Activated CD8-positive, alpha-beta memory T cell treated with anti-CD3 and anti-CD28 coated beads, Interleukin-2, amount 50 U/mL, for 48 hours (primary cell): ENCODE results near the gene CDK6.

Source experiments
- DNase-seq: peaks from one replicate; pipeline ENCODE4 v3.0.0-alpha.2; 2020

Gene CDK6

GRCh38 chr7:92843781-92844180, 7.4 kb upstream of the CDK6 start:
- no peak for DNase-seq

- no peak for DNase-seq
Observed at GRCh38 chr7:92843034-92843760, 6.8 kb upstream of the CDK6 start.

GRCh38 chr7:92841192-92841591, 4.8 kb upstream of the CDK6 start:
- no peak for DNase-seq

- DNase-seq: no peak
Observed at GRCh38 chr7:92840316-92840715, 3.9 kb upstream of the CDK6 start.

- no peak for DNase-seq
Observed at GRCh38 chr7:92839901-92840300, 3.5 kb upstream of the CDK6 start.

GRCh38 chr7:92838934-92839333, 2.6 kb upstream of the CDK6 start:
- no peak for DNase-seq

- no peak for DNase-seq
Observed at GRCh38 chr7:92837000-92837749, 802 bp upstream of the CDK6 start.

- DNase-seq: peak; percentile 80
Observed at GRCh38 chr7:92835851-92836488, 403 bp downstream of the CDK6 start.

GRCh38 chr7:92835261-92835850, 1.0 kb downstream of the CDK6 start:
- no peak for DNase-seq

GRCh38 chr7:92834507-92835260, 1.7 kb downstream of the CDK6 start:
- DNase-seq: peak; percentile 84

GRCh38 chr7:92833766-92834506, 2.4 kb downstream of the CDK6 start:
- DNase-seq: peak; percentile 90

GRCh38 chr7:92833024-92833765, 3.2 kb downstream of the CDK6 start:
- peak; percentile 92 for DNase-seq

- no peak for DNase-seq
Observed at GRCh38 chr7:92832534-92833023, 3.8 kb downstream of the CDK6 start.

GRCh38 chr7:92831716-92832533, 4.4 kb downstream of the CDK6 start:
- no peak for DNase-seq

- DNase-seq: no peak
Observed at GRCh38 chr7:92830532-92831110, 5.8 kb downstream of the CDK6 start.

- DNase-seq: no peak
Observed at GRCh38 chr7:92830027-92830426, 6.3 kb downstream of the CDK6 start.

GRCh38 chr7:92827464-92828120, 8.8 kb downstream of the CDK6 start:
- no peak for DNase-seq

GRCh38 chr7:92826258-92826938, 10.0 kb downstream of the CDK6 start:
- DNase-seq: no peak
